NAMALWA (cell line): ENCODE data around the gene MAMDC4.
A peak's percentile ranks its signal among the peaks of the same experiment; 100 is the strongest.
"Not testable (repeated sequence)": the region's sequence is repeated elsewhere in the genome, so short reads cannot be mapped to it uniquely, and the experiment has no call there.

ENCODE experiments used
- DNase-seq: peaks from one replicate; pipeline ENCODE4 v3.0.0-alpha.2; 2015; ENCODE audit warnings: low spot score

The MAMDC4 gene

GRCh38 chr9:136862849-136863622, 10.9 kb downstream of the MAMDC4 start:
- no peak for DNase-seq

GRCh38 chr9:136863623-136864273, 11.6 kb downstream of the MAMDC4 start:
- DNase-seq: no peak

GRCh38 chr9:136865041-136865767, 13.1 kb downstream of the MAMDC4 start:
- DNase-seq: no peak

- no peak for DNase-seq
Observed at GRCh38 chr9:136865768-136866103, 13.6 kb downstream of the MAMDC4 start.

- DNase-seq: not testable (repeated sequence)
Observed at GRCh38 chr9:136866898-136867421, 14.8 kb downstream of the MAMDC4 start.

- no peak for DNase-seq
Observed at GRCh38 chr9:136867480-136867879, 15.3 kb downstream of the MAMDC4 start.

- no peak for DNase-seq
Observed at GRCh38 chr9:136867917-136868316, 15.8 kb downstream of the MAMDC4 start.

GRCh38 chr9:136868644-136869043, 16.5 kb downstream of the MAMDC4 start:
- no peak for DNase-seq

- DNase-seq: not testable (repeated sequence)
Observed at GRCh38 chr9:136869611-136870010, 17.5 kb downstream of the MAMDC4 start.

GRCh38 chr9:136875155-136875554, 23.0 kb downstream of the MAMDC4 start:
- no peak for DNase-seq

- no peak for DNase-seq
Observed at GRCh38 chr9:136876476-136876875, 24.3 kb downstream of the MAMDC4 start.

GRCh38 chr9:136880651-136881050, 28.5 kb downstream of the MAMDC4 start:
- DNase-seq: peak; percentile 43

- DNase-seq: no peak
Observed at GRCh38 chr9:136881691-136882108, 29.6 kb downstream of the MAMDC4 start.

GRCh38 chr9:136882109-136882946, 30.2 kb downstream of the MAMDC4 start:
- DNase-seq: peak; percentile 44

- not testable (repeated sequence) for DNase-seq
Observed at GRCh38 chr9:136882947-136883283, 30.8 kb downstream of the MAMDC4 start.

- not testable (repeated sequence) for DNase-seq
Observed at GRCh38 chr9:136883670-136884069, 31.5 kb downstream of the MAMDC4 start.

GRCh38 chr9:136885950-136886578, 33.9 kb downstream of the MAMDC4 start, which contains the start of gene TRAF2:
TSS of gene TRAF2 (plus strand) at chr9:136886516. CDS start at chr9:136898741, 12,225 bp downstream.
- peak; percentile 98 for DNase-seq

GRCh38 chr9:136886610-136887597, 34.8 kb downstream of the MAMDC4 start:
- peak; percentile 51 for DNase-seq

GRCh38 chr9:136888454-136888853, 36.3 kb downstream of the MAMDC4 start:
- no peak for DNase-seq

- no peak for DNase-seq
Observed at GRCh38 chr9:136889858-136890257, 37.7 kb downstream of the MAMDC4 start.
